SKM-1 (cell line): Measurements from ENCODE around the gene LCLAT1.

Experiments used
- DNase-seq: peaks from one replicate; lab custom pipeline; 2025; ENCODE audit not compliant: unreplicated experiment; lab: John Stamatoyannopoulos, UW

The LCLAT1 gene

DNA sequence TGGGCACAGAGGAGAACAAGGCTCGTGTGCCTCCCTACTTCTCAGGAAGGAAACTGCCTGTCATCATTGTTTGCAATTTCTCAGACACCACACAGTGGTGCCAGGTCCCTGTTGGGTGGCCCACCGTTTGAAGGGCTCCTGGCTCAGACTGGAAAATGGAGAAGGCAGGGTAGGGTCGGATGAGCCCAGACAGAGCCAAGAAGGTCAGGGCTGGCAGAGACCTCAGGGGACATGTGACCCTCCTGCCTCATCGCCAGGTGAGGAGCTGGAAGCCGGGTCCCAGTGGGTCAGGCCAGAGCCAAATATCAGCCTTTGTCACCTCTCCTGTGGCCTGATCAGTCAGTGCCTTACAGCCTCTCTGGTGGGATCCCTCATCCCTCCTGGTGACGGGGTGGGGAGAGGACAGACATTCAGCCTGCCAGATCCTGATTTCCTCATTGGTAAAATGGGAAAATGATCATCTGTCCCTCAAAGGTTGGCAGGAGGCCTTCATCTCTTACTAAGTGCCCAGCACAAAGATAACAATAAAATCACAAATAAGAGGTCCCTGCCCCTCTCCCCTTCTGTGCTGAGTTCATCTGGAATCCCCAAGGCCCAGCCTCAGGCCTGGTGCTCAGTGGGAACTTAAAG lies 242.6 kb downstream of the LCLAT1 start:
- DNase-seq = no peak

DNA sequence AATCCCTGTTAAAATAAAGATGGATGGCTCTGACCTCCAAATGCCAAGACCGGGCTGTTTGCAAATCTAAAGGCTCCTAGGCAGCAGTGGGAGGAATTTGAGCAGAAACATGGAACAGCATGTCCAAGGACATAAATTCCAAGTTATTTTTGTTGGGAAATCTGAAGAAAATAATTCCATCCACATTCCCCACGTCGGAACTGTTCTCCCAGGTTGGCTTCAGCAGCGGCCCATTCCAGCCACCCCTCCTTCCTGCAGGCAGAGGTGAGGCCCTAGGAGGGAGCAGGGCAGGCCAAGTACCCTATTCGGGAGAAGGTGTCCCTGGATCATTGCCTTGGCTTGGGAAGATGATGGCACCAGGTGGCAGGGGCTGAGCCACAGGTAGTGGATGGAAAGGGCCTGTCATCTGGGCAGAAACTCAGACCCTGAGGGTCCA lies 243.1 kb downstream of the LCLAT1 start:
- no peak for DNase-seq

DNA sequence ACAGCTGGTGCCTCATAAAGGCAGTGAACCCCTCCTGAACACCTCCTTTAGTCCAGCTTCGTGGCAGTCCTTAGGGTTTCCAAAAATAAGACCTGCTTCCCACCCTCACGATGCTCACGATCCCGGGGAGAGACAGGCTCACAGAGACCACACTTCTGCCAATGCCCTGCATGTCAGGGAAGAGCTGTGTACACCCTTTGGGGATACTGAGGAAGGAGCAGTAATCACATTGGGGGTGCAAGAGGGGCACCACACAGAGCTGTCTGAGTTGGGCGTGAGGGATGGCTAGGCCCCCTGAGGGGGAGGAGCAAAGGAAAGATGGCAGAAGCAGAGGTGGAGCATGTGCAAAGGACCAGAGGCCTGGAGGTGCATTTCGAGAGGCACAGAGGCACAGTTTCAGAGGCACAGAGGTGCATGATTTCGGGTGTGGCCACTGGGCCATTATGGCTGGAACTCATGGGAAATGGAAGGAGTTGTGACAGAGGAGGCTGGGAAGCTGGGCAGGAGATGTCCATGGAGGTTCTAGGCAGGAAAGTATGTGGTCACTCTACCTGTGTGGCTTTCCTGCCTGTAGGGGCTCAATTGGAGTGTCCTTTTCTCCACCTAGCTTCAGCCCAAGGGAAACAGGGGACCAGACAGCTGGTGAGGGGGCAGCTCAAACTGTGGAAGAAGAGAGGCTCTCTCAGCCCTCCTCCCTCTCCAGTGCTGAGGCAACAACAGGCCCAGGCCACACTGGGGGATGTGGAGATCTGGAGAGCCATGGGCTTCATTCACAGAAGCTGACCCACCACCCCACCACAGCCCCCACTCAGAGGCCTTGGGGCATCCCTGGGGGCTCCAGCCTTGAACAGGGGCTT lies 244.3 kb downstream of the LCLAT1 start:
- no peak for DNase-seq

DNA sequence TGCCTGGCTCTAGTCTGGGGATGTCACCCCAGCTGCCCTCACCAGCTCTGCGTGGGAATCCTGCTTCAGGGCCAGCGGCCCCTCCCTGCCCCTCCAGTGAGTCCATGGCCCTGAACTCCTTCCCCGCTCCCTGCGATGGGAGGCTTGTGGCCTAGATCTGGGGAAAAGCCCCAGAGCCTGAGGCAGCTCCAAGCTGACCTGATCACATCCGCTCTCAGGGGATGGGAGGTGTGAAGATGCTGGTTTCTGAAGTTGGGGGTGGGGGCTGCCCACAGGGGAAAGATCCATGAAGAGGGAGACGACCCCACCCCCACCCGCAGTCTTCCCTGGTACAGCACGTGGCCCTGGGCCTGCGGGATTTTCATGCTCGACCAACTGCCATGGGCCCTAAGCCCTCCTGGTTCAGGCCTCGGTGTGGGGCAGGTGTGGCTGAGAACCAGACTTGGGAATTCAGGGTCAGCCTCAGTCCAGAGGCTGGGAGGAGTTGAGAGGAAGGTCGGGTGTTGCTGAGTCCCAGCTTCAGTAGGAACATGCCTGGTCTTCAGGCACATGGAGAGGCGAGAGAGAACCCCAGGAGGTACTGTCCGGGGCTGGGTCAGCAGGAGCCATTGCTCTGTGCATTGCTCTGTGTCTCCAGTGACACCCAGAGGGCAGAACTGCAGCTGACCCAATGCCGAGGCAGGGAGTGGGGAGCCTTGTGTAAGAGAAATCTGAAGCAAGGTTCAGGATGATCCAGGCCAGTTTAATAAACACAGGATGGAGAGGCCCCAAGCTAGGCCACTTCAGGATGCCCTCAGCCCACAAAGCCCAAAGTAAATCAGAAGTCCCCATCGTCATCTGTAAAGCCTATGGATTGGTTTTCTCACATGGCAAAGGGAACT lies 245.1 kb downstream of the LCLAT1 start:
- no peak for DNase-seq

DNA sequence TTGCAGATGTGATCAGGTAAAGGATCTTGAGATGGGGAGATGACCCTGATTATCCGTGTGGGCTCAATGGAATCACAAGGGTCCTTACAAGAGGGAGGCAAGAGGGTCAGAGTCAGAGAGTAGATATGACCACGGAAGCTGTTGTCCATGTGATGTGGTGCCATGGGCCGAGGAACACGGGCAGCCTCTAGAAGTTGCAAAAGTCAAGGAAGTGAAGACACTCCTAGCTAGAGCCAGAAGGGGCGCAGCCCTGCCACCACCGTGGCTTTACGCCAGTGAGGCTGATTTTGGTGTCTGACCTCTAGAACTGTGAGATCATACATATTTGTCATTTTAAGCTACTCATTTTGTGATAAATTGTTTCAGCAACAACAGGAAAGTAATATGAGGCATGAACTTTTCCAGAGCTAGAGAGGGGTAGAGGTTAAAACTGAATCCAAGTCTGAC lies 245.8 kb downstream of the LCLAT1 start:
- no peak for DNase-seq
